SK-N-SH treated with all-trans-retinoic acid at 6 μM for 48 hours (cell line): Measurements from ENCODE around the gene NTN1.

ENCODE experiments used
- ARNTL ChIP-seq: fragments of 450-650 bp; formaldehyde crosslinking; IDR thresholded peaks from 2 replicates; pipeline ENCODE4 v1.5.0; 2020; ENCODE audit warnings: low read depth, mild to moderate bottlenecking, moderate library complexity, borderline replicate concordance
- ISL1 ChIP-seq: fragments of 250-450 bp; sonication (Bioruptor Pico); IDR thresholded peaks from 2 replicates; pipeline ENCODE4 v2.1.2; 2022; ENCODE audit warnings: mild to moderate bottlenecking, moderate library complexity
- PATZ1 ChIP-seq: fragments of 250-450 bp; sonication (Bioruptor Pico); IDR thresholded peaks from 2 replicates; pipeline ENCODE4 v1.8.0; 2020; ENCODE audit warnings: mild to moderate bottlenecking, moderate library complexity, borderline replicate concordance
- RARB ChIP-seq: fragments of 250-450 bp; sonication (Bioruptor Pico); IDR thresholded peaks from 2 replicates; pipeline ENCODE4 v1.8.0; 2021; ENCODE audit warnings: mild to moderate bottlenecking, moderate library complexity
- ZFP3 ChIP-seq: fragments of 250-450 bp; sonication (Bioruptor Pico); IDR thresholded peaks from 2 replicates; pipeline ENCODE4 v1.5.0; 2020; ENCODE audit warnings: mild to moderate bottlenecking, moderate library complexity
- ZFP30 ChIP-seq: fragments of 450-650 bp; formaldehyde crosslinking; IDR thresholded peaks from 2 replicates; pipeline ENCODE4 v1.5.0; 2022; ENCODE audit warnings: mild to moderate bottlenecking, moderate library complexity
- ZNF70 ChIP-seq: fragments of 450-650 bp; formaldehyde crosslinking; IDR thresholded peaks from 2 replicates; pipeline ENCODE4 v1.5.0; 2020; ENCODE audit warnings: mild to moderate bottlenecking, moderate library complexity

GRCh38 chr17:9131371-9131770, 110.1 kb downstream of the NTN1 start:
- TF ChIP-seq PATZ1 (CRISPR knock-in tag), result no peak
- no peak for TF ChIP-seq ZFP3 (CRISPR knock-in tag)
- no peak for TF ChIP-seq RARB
- no peak for TF ChIP-seq ARNTL
- TF ChIP-seq ZFP30 (CRISPR knock-in tag), result no peak
- no peak for TF ChIP-seq ISL1
- TF ChIP-seq ZNF70 (CRISPR knock-in tag), result no peak
